Fibroblast of lung (primary cell): ENCODE results near the gene IFRD1.

Experiments
- EZH2 ChIP-seq: IDR thresholded peaks from 2 replicates; pipeline ENCODE4 v1.5.1; 2012; ENCODE audit warnings: low read length, control low read depth, mild to moderate bottlenecking; ENCODE audit errors: missing control alignments
- TF ChIP-seq, protein P1 (sequence below), 2 donors: IDR thresholded peaks in 1 of 2; conservative IDR thresholded peaks in 1 of 2; 1 replicate in 1 of 2; 2 replicates in 1 of 2; pipeline ENCODE4 v1.5.1; 2011 to 2012; ENCODE audit warnings: low read length in 2 of 2, control low read depth in 1 of 2, inconsistent platforms in 1 of 2, low read depth in 1 of 2, mild to moderate bottlenecking in 1 of 2

DNA sequence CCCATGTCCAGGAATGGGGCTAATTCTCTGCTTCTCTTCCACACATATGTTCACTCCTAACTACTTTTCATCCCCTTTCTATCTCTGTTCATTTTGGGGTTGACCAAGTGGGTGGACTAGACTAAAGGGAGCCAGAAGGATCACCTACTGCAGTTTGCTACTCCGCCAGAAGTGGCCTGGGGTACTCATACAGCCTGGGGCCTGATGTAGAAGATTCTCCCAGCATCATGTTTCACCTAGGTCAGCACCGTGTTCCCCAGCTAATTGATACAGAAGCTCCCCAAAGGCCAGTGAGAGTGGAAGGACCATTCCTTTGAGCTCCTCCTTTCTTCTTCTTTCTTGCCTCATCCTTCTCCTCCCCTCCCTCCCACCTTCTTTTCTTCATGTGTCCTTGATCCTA is 19.6 kb upstream of the IFRD1 start:
- no peak for TF ChIP-seq EZH2
- TF ChIP-seq, protein P1, sequence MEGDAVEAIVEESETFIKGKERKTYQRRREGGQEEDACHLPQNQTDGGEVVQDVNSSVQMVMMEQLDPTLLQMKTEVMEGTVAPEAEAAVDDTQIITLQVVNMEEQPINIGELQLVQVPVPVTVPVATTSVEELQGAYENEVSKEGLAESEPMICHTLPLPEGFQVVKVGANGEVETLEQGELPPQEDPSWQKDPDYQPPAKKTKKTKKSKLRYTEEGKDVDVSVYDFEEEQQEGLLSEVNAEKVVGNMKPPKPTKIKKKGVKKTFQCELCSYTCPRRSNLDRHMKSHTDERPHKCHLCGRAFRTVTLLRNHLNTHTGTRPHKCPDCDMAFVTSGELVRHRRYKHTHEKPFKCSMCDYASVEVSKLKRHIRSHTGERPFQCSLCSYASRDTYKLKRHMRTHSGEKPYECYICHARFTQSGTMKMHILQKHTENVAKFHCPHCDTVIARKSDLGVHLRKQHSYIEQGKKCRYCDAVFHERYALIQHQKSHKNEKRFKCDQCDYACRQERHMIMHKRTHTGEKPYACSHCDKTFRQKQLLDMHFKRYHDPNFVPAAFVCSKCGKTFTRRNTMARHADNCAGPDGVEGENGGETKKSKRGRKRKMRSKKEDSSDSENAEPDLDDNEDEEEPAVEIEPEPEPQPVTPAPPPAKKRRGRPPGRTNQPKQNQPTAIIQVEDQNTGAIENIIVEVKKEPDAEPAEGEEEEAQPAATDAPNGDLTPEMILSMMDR (conservative IDR thresholded peaks at IDR 0.05 in 1 of 2, IDR thresholded peaks at IDR 0.05 in 1 of 2; ENCODE audit: low read depth in 1 of 2, low read length in 2 of 2): no peak
